Astrocyte (in vitro differentiated cells and primary cell): ENCODE results near the gene NRAP.

Experiments used
- EZH2 ChIP-seq: IDR thresholded peaks from 2 replicates; pipeline ENCODE4 v1.6.1; 2012; ENCODE audit warnings: mild to moderate bottlenecking, low read length, inconsistent platforms; ENCODE audit not compliant: insufficient read depth
- TF ChIP-seq, protein P1 (sequence below): IDR thresholded peaks from 2 replicates; pipeline ENCODE4 v1.5.1; 2011; ENCODE audit warnings: low read depth, mild to moderate bottlenecking, inconsistent platforms, low read length, moderate library complexity; ENCODE audit not compliant: insufficient read depth

DNA sequence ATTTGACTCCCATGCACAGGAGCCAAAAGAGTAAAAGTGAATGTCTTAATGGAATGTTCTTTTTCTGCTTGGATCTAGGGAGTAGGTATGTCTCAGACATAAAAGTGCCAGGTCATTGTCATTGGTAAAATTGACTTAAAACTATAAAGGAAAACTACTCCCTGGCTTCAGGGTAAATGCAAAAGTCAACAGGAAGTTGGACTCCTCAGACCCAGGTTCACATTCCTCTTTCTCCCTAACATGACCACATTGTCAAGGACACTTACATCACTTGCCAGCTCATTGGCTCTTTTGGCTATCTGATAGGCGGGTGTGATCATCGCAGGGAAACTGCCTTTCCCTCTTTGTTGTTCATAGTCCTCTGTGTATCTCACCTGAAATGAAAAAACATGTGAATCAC is 13.7 kb downstream of the NRAP start:
- TF ChIP-seq, protein P1, sequence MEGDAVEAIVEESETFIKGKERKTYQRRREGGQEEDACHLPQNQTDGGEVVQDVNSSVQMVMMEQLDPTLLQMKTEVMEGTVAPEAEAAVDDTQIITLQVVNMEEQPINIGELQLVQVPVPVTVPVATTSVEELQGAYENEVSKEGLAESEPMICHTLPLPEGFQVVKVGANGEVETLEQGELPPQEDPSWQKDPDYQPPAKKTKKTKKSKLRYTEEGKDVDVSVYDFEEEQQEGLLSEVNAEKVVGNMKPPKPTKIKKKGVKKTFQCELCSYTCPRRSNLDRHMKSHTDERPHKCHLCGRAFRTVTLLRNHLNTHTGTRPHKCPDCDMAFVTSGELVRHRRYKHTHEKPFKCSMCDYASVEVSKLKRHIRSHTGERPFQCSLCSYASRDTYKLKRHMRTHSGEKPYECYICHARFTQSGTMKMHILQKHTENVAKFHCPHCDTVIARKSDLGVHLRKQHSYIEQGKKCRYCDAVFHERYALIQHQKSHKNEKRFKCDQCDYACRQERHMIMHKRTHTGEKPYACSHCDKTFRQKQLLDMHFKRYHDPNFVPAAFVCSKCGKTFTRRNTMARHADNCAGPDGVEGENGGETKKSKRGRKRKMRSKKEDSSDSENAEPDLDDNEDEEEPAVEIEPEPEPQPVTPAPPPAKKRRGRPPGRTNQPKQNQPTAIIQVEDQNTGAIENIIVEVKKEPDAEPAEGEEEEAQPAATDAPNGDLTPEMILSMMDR, result no peak
- no peak for TF ChIP-seq EZH2
